DOHH2 (cell line): ENCODE measurements around the gene CUL3.
A peak's percentile ranks its signal among the peaks of the same experiment; 100 is the strongest.

Source experiments
- H3F3A ChIP-seq: fragments of 200-600 bp; sonication (generic), shearing (Covaris generic); 2 replicates; pipeline ENCODE4 v1.6.0; 2016; ENCODE audit warnings: antibody characterized with exemption, mild to moderate bottlenecking; ENCODE audit not compliant: control insufficient read depth, insufficient read depth
- H3K27ac ChIP-seq: fragments of 200-600 bp; sonication (generic); 2 replicates; pipeline ENCODE4 v1.5.1; 2014; ENCODE audit warnings: low read depth, mild to moderate bottlenecking, low read length, moderate library complexity
- H3K27me3 ChIP-seq: fragments of 200-600 bp; sonication (generic); 2 replicates; pipeline ENCODE4 v1.6.1; 2014; ENCODE audit warnings: mild to moderate bottlenecking, low read length, mixed read lengths; ENCODE audit not compliant: control insufficient read depth
- H3K36me3 ChIP-seq: fragments of 200-600 bp; sonication (generic); 2 replicates; pipeline ENCODE4 v1.6.1; 2014; ENCODE audit warnings: mild to moderate bottlenecking, low read length, moderate library complexity, mixed read lengths; ENCODE audit not compliant: control insufficient read depth
- H3K4me1 ChIP-seq: fragments of 200-600 bp; sonication (generic); 2 replicates; pipeline ENCODE4 v1.6.1; 2014; ENCODE audit warnings: mild to moderate bottlenecking, low read length, mixed read lengths; ENCODE audit not compliant: control insufficient read depth
- H3K4me2 ChIP-seq: fragments of 200-600 bp; sonication (generic); 2 replicates; pipeline ENCODE4 v1.6.0; 2014; ENCODE audit warnings: mild to moderate bottlenecking, low read length, moderate library complexity
- H3K4me3 ChIP-seq: fragments of 200-600 bp; sonication (generic); 2 replicates; pipeline ENCODE4 v1.5.1; 2014; ENCODE audit warnings: mild to moderate bottlenecking, low read length, mixed read lengths
- H3K79me2 ChIP-seq: fragments of 200-600 bp; sonication (generic); 2 replicates; pipeline ENCODE4 v1.6.1; 2014; ENCODE audit warnings: mild to moderate bottlenecking, low read length, mixed read lengths; ENCODE audit not compliant: control insufficient read depth
- H3K9me2 ChIP-seq: fragments of 200-600 bp; sonication (generic); replicated peaks from 2 replicates; pipeline ENCODE4 v1.6.1; 2014; ENCODE audit warnings: mild to moderate bottlenecking, low read length, mixed read lengths; ENCODE audit not compliant: control insufficient read depth
- H3K9me3 ChIP-seq: fragments of 200-600 bp; sonication (generic); 2 replicates; pipeline ENCODE4 v1.6.1; 2014; ENCODE audit warnings: antibody characterized with exemption, low read length, mixed read lengths; ENCODE audit not compliant: control insufficient read depth, insufficient read depth
- H4K20me1 ChIP-seq: fragments of 200-600 bp; sonication (generic); 2 replicates; pipeline ENCODE4 v1.6.0; 2014; ENCODE audit warnings: low read depth, mild to moderate bottlenecking, antibody characterized with exemption, low read length, moderate library complexity; ENCODE audit not compliant: control insufficient read depth, insufficient read depth
- EZH2phosphoT487 ChIP-seq: fragments of 200-600 bp; sonication (generic); IDR thresholded peaks from 2 replicates; pipeline ENCODE4 v1.6.1; 2017; ENCODE audit warnings: borderline replicate concordance, mild to moderate bottlenecking, antibody characterized with exemption, low read length, moderate library complexity, mixed read lengths
- TF ChIP-seq, protein P1 (sequence below): fragments of 200-600 bp; sonication (generic); IDR thresholded peaks from one replicate; pipeline ENCODE4 v1.5.1; 2014; ENCODE audit warnings: antibody characterized with exemption, mild to moderate bottlenecking, low read depth, low read length; ENCODE audit not compliant: poor library complexity, severe bottlenecking

CUL3 gene

DNA sequence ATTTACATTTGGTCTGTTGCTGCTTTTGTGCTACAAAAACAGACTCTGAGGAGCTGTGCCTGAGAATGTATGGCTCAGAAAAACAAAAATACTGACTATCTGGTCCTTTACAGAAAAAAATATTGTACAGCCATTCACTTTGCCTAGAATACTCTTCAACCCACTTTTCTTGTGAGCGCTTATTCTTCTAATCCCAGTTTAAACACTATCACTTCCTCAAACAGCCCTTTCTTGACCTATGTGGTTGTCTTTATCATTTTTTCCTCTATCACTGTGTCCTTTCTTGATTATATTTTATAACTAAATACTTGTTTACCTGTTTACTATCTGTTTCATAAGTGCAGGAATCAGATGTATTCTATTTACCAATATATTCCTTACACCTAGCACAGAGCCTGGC lies 33.5 kb downstream of the CUL3 start:
- Histone ChIP-seq H3K4me3 (no peak overlapping the region), H3K9me3 (no peaks in the 10 kb centered on the region), H3K9me2 (no peaks in the 10 kb centered on the region), H3F3A (peaks cover 20% of the 10 kb centered on the region), H3K36me3 (peaks cover 83% of the 10 kb centered on the region), H3K27me3 (no peaks in the 10 kb centered on the region), H3K27ac (peak overlapping the region; percentile 27), H3K79me2 (peaks cover 98% of the 10 kb centered on the region), H3K4me2 (no peak overlapping the region), H4K20me1 (no peaks in the 10 kb centered on the region; the same call in 1 of the 2 replicates), H3K4me1 (peaks cover 76% of the 10 kb centered on the region)
- TF ChIP-seq, protein P1, sequence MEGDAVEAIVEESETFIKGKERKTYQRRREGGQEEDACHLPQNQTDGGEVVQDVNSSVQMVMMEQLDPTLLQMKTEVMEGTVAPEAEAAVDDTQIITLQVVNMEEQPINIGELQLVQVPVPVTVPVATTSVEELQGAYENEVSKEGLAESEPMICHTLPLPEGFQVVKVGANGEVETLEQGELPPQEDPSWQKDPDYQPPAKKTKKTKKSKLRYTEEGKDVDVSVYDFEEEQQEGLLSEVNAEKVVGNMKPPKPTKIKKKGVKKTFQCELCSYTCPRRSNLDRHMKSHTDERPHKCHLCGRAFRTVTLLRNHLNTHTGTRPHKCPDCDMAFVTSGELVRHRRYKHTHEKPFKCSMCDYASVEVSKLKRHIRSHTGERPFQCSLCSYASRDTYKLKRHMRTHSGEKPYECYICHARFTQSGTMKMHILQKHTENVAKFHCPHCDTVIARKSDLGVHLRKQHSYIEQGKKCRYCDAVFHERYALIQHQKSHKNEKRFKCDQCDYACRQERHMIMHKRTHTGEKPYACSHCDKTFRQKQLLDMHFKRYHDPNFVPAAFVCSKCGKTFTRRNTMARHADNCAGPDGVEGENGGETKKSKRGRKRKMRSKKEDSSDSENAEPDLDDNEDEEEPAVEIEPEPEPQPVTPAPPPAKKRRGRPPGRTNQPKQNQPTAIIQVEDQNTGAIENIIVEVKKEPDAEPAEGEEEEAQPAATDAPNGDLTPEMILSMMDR, result no peak
- no peak for TF ChIP-seq EZH2phosphoT487

DNA sequence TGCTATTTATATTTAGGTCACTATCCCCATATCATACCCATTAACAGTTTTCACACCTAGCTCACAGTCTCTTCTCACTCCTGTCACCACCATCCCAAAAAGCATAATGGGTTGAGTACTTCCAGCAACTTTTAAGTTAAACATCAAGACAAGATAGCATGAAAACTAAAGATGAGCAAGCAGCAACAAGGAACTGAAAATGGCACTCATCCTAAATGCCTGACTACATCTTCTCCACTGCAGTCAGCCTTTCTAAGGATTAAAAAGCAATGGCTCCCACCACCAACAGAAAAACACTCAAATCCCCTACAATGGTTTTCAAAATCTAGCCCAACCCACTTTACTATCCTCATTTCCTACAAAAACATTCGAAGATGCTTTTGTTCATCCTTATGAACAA lies 38.2 kb downstream of the CUL3 start:
- no peaks in the 10 kb centered on the region for H4K20me1 ChIP-seq

DNA sequence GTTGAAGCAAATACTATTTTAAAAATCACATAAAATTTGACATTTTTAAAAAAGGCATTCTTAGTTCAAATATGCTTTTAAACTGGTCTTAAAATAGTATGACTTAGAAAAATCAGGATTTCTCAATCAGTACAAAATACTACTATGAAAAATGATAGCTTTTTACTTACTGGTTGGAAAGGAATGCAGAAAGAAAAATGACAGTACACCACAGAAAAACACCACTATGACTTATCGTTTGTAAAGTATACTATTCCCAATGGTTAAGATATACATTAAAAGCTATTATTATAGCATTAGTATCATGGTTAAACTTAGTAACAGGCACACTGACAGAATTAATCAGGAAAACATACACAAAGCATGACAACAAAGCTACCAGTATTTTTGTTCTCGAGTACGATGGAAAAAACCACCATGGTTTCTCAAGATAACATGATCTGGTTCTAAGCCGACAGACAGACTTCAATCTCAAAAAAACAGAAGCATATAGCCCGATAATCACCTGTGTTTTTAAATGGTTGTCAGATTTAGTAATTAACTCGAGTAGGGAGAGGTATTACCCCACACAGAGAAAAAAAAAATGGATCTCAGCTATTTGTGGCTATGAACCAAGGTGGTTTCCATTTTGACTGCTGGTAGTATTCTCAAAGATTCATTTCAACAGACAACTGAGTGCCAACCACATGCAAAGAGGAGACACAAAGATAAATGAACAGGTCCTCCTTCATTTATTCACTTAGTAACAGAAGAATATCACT lies 39.1 kb downstream of the CUL3 start:
- no peaks in the 10 kb centered on the region for H4K20me1 ChIP-seq
- TF ChIP-seq EZH2phosphoT487, result no peak
- H3F3A ChIP-seq, result peaks cover 16% of the 10 kb centered on the region
- H3K9me3 ChIP-seq, result no peaks in the 10 kb centered on the region
- peaks cover 100% of the 10 kb centered on the region for H3K79me2 ChIP-seq
- peaks cover 84% of the 10 kb centered on the region for H3K36me3 ChIP-seq
- H3K4me2 ChIP-seq, result peak overlapping the region; percentile 73
- no peaks in the 10 kb centered on the region for H3K9me2 ChIP-seq
- H3K4me1 ChIP-seq, result peaks cover 81% of the 10 kb centered on the region
- peak overlapping the region; percentile 65 for H3K4me3 ChIP-seq
- H3K27me3 ChIP-seq, result no peaks in the 10 kb centered on the region
- peak overlapping the region; percentile 84 for H3K27ac ChIP-seq

More for the DNA sequence above, 38.2 kb downstream of the CUL3 start:
- H3K27ac ChIP-seq, result peak overlapping the region; percentile 84
- no peaks in the 10 kb centered on the region for H3K9me2 ChIP-seq
- no peak for TF ChIP-seq EZH2phosphoT487
- TF ChIP-seq, protein P1, result no peak
- H3K36me3 ChIP-seq, result peaks cover 81% of the 10 kb centered on the region
- H3K4me3 ChIP-seq, result peak overlapping the region; percentile 65
- H3F3A ChIP-seq, result peaks cover 20% of the 10 kb centered on the region
- no peaks in the 10 kb centered on the region for H3K27me3 ChIP-seq
- H3K4me1 ChIP-seq, result peaks cover 86% of the 10 kb centered on the region
- peak overlapping the region; percentile 73 for H3K4me2 ChIP-seq
- no peaks in the 10 kb centered on the region for H3K9me3 ChIP-seq
- H3K79me2 ChIP-seq, result peaks cover 98% of the 10 kb centered on the region

DNA sequence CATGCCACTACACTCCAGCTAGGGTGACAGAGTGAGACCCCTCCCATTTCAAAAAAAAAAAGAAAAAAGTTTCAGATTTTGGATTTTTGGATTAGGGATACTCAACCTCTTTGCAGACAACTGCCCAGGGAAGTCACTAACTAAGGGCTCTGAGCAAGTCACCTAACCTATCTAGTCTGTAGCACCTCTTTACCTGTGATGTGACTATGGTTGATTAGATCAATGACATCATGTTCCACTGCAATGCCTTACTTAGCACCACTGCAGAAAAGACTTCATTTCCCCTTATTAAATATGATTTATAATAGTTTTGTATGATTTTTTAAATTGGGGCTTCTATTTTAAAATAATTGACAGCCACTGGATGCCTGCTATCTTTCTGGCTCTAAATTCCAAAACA lies 41.2 kb downstream of the CUL3 start:
- H3K4me2 ChIP-seq, result no peak overlapping the region
- peaks cover 63% of the 10 kb centered on the region for H3K4me1 ChIP-seq
- peaks cover 88% of the 10 kb centered on the region for H3K36me3 ChIP-seq
- H3K9me3 ChIP-seq, result no peaks in the 10 kb centered on the region
- no peaks in the 10 kb centered on the region for H3K27me3 ChIP-seq
- peaks cover 16% of the 10 kb centered on the region for H3F3A ChIP-seq
- no peaks in the 10 kb centered on the region for H4K20me1 ChIP-seq
- no peaks in the 10 kb centered on the region for H3K9me2 ChIP-seq
- H3K4me3 ChIP-seq, result no peak overlapping the region
- no peak overlapping the region for H3K27ac ChIP-seq
- TF ChIP-seq EZH2phosphoT487, result no peak
- TF ChIP-seq, protein P1, result no peak
- peaks cover 100% of the 10 kb centered on the region for H3K79me2 ChIP-seq
